Large intestine (tissue), 3 donors: ENCODE data around the gene TTC31. TPM values are rescaled to one million over a fixed set of nuclear protein-coding genes. Genes with fewer than 3 reads are reported as not detected.

Source experiments
- DNase-seq, 2 donors: peaks; one replicate each; pipeline versions ENCODE4 v3.0.0 to v3.0.0-alpha.2; 2013
- H3K27ac ChIP-seq: one replicate; pipeline ENCODE4 v1.5.1; 2013; ENCODE audit warnings: low read length
- H3K27me3 ChIP-seq: 2 replicates; pipeline ENCODE4 v1.6.1; 2013; ENCODE audit warnings: low read length; ENCODE audit not compliant: control insufficient read depth, insufficient read depth
- H3K36me3 ChIP-seq: 2 replicates; pipeline ENCODE4 v1.6.1; 2013; ENCODE audit warnings: low read length; ENCODE audit not compliant: control insufficient read depth, insufficient read depth
- H3K4me1 ChIP-seq: one replicate; pipeline ENCODE4 v1.6.1; 2013; ENCODE audit warnings: low read length; ENCODE audit not compliant: control insufficient read depth, insufficient read depth
- H3K4me3 ChIP-seq: one replicate; pipeline ENCODE4 v1.5.1; 2013; ENCODE audit warnings: low read length
- H3K9me3 ChIP-seq: one replicate; pipeline ENCODE4 v1.6.1; 2013; ENCODE audit warnings: mild to moderate bottlenecking, low read depth, low read length, moderate library complexity; ENCODE audit not compliant: control insufficient read depth
- WGBS: methylation state at CpG from one replicate; pipeline ENCODE4 v1.1.5; 2013; ENCODE audit warnings: low lambda C conversion rate; ENCODE audit not compliant: insufficient coverage; 5-methylcytosine and 5-hydroxymethylcytosine counted together
- polyA plus RNA-seq: library from polyadenylated mRNA; unstranded; fragments of 120-200 nt; gene quantifications from one replicate; pipeline ENCODE4 v1.2.1, GENCODE V29; 2013

Gene TTC31
- polyA plus RNA-seq, 1 donor: 51.4 TPM

GRCh38 chr2:74528600-74529356, 45.9 kb downstream of the TTC31 start:
- Histone ChIP-seq H3K4me3 (peak overlapping the region; percentile 96), H3K4me1 (peaks cover 15% of the 10 kb centered on the region), H3K9me3 (no peaks in the 10 kb centered on the region), H3K27ac (peak overlapping the region; percentile 91), H3K27me3 (no peaks in the 10 kb centered on the region), H3K36me3 (peaks cover 35% of the 10 kb centered on the region)
- 30% methylated on average over 2 of the region's 29 CpGs for WGBS
- no peak for DNase-seq

GRCh38 chr2:74529357-74530238, 46.7 kb downstream of the TTC31 start, which contains the start of the genes AUP1 and HTRA2:
TSS of gene AUP1 (minus strand) at chr2:74529706. CDS start at chr2:74529629, 77 bp downstream.
TSS of gene HTRA2 (plus strand) at chr2:74529933. CDS start at chr2:74530007, 74 bp downstream.
- H3K9me3 ChIP-seq: no peaks in the 10 kb centered on the region
- peak within 1 kb of the TSS; percentile 96 for H3K4me3 ChIP-seq
- peaks cover 35% of the 10 kb centered on the region for H3K36me3 ChIP-seq
- H3K27ac ChIP-seq: peak within 1 kb of the TSS; percentile 91
- peaks cover 15% of the 10 kb centered on the region for H3K4me1 ChIP-seq
- WGBS: no CpG with 5 or more reads among the region's 87 CpGs
- peak; percentile 99 to 100 for DNase-seq
- no peaks in the 10 kb centered on the region for H3K27me3 ChIP-seq

- H3K9me3 ChIP-seq: no peaks in the 10 kb centered on the region
- peak overlapping the region; percentile 96 for H3K4me3 ChIP-seq
- peak in 1 of 2 donors; percentile 70 for DNase-seq
- no CpG with 5 or more reads among the region's 54 CpGs for WGBS
- H3K27ac ChIP-seq: peak overlapping the region; percentile 55
- H3K36me3 ChIP-seq: peaks cover 35% of the 10 kb centered on the region
- H3K27me3 ChIP-seq: no peaks in the 10 kb centered on the region
- H3K4me1 ChIP-seq: peaks cover 15% of the 10 kb centered on the region
Observed at GRCh38 chr2:74530239-74531187, 47.6 kb downstream of the TTC31 start.

GRCh38 chr2:74531666-74532065, 48.8 kb downstream of the TTC31 start:
- Histone ChIP-seq H3K27me3 (peaks cover 6% of the 10 kb centered on the region), H3K36me3 (peaks cover 29% of the 10 kb centered on the region), H3K9me3 (no peaks in the 10 kb centered on the region), H3K27ac (no peak overlapping the region), H3K4me3 (no peak overlapping the region), H3K4me1 (peaks cover 15% of the 10 kb centered on the region)
- no peak for DNase-seq
- WGBS: no CpG with 5 or more reads among the region's 7 CpGs

- DNase-seq: peak in 1 of 2 donors; percentile 37
- H3K36me3 ChIP-seq: peaks cover 24% of the 10 kb centered on the region
- peaks cover 15% of the 10 kb centered on the region for H3K4me1 ChIP-seq
- peaks cover 11% of the 10 kb centered on the region for H3K27me3 ChIP-seq
- H3K4me3 ChIP-seq: no peak overlapping the region
- H3K27ac ChIP-seq: no peak overlapping the region
- no peaks in the 10 kb centered on the region for H3K9me3 ChIP-seq
Observed at GRCh38 chr2:74532222-74532621, 49.3 kb downstream of the TTC31 start.

- peaks cover 13% of the 10 kb centered on the region for H3K36me3 ChIP-seq
- H3K27ac ChIP-seq: no peak overlapping the region
- H3K9me3 ChIP-seq: no peaks in the 10 kb centered on the region
- H3K4me1 ChIP-seq: peaks cover 10% of the 10 kb centered on the region
- peaks cover 22% of the 10 kb centered on the region for H3K27me3 ChIP-seq
- no peak for DNase-seq
- H3K4me3 ChIP-seq: no peak overlapping the region
- 100% methylated on average over 1 of the region's 4 CpGs for WGBS
Observed at GRCh38 chr2:74533464-74533863, 50.6 kb downstream of the TTC31 start.

GRCh38 chr2:74534411-74534810, 51.5 kb downstream of the TTC31 start:
- H3K4me1 ChIP-seq: peaks cover 7% of the 10 kb centered on the region
- no peak for DNase-seq
- no peaks in the 10 kb centered on the region for H3K9me3 ChIP-seq
- H3K27me3 ChIP-seq: peaks cover 31% of the 10 kb centered on the region
- H3K36me3 ChIP-seq: peaks cover 13% of the 10 kb centered on the region
- H3K4me3 ChIP-seq: no peak overlapping the region
- H3K27ac ChIP-seq: no peak overlapping the region
- no CpG with 5 or more reads among the region's 12 CpGs for WGBS

- no peak for DNase-seq
Observed at GRCh38 chr2:74535440-74535965, 52.6 kb downstream of the TTC31 start.

GRCh38 chr2:74536166-74536950, 53.5 kb downstream of the TTC31 start:
- Histone ChIP-seq H3K9me3 (no peaks in the 10 kb centered on the region), H3K36me3 (peaks cover 12% of the 10 kb centered on the region), H3K27me3 (peaks cover 38% of the 10 kb centered on the region), H3K27ac (no peak overlapping the region), H3K4me1 (no peaks in the 10 kb centered on the region), H3K4me3 (no peak overlapping the region)
- WGBS: no CpG with 5 or more reads among the region's 23 CpGs
- DNase-seq: no peak

More at GRCh38 chr2:74535440-74535965, 52.6 kb downstream of the TTC31 start:
- no CpG with 5 or more reads among the region's 10 CpGs for WGBS
- Histone ChIP-seq H3K27me3 (peaks cover 38% of the 10 kb centered on the region), H3K4me1 (peaks cover 7% of the 10 kb centered on the region), H3K36me3 (peaks cover 13% of the 10 kb centered on the region), H3K4me3 (no peak overlapping the region), H3K9me3 (no peaks in the 10 kb centered on the region), H3K27ac (no peak overlapping the region)
